GM12872 (cell line): Measurements from ENCODE around the gene MLF2.
A peak's percentile ranks its signal among the peaks of the same experiment; 100 is the strongest.

Source experiments
- CTCF ChIP-seq: IDR thresholded peaks from 3 replicates; pipeline ENCODE4 v1.5.1; 2011; ENCODE audit warnings: low read depth, mild to moderate bottlenecking, low read length, moderate library complexity; ENCODE audit not compliant: insufficient read depth

The MLF2 gene

GRCh38 chr12:6758506-6759095 lies 5.7 kb upstream of the MLF2 start:
- TF ChIP-seq CTCF, result no peak

GRCh38 chr12:6757028-6757690 lies 4.2 kb upstream of the MLF2 start:
- TF ChIP-seq CTCF, result no peak

GRCh38 chr12:6754411-6754810 lies 1.5 kb upstream of the MLF2 start:
- no peak for TF ChIP-seq CTCF

GRCh38 chr12:6753772-6754356 lies 923 bp upstream of the MLF2 start:
- TF ChIP-seq CTCF, result peak; percentile 95; the same call in 2 of the 3 replicates

- no peak for TF ChIP-seq CTCF
Measured at GRCh38 chr12:6752167-6752920, 597 bp downstream of the MLF2 start.

- TF ChIP-seq CTCF, result no peak
Measured at GRCh38 chr12:6751767-6752166, 1.2 kb downstream of the MLF2 start.

GRCh38 chr12:6750506-6750905 lies 2.4 kb downstream of the MLF2 start:
- no peak for TF ChIP-seq CTCF
